ENCODE measurements around the gene TWSG1.

DNA sequence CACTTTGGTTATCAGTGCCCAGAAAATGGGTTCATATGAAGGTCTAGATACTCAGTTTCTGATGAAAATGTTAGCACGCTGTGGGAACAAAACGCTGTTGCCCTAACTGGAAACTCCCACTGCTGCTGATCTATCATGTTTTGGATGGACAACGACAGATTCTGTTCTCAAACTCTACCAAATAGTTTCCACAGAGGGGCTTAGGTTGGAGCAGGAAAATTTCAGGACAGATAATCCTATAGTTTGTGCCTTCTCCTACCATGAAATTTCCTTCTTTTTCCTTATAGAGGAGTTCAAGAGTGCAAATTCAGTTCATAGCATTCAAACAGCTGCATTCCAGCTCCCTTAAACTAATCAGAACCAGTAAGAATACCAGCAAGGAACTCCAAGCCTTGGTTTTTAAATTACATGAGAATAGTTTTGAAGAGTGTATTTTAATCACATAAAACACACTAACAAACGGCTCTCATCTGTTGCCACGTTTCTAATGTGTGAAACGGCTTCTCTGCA is 82.0 kb downstream of the TWSG1 start:
- TF ChIP-seq GATA2 (IDR thresholded peaks at IDR 0.05; ENCODE audit: low read depth, low read length) (no peak), GATA3 (IDR thresholded peaks at IDR 0.05; ENCODE audit: low read depth, low read length) (no peak)
